ENCODE results near the gene NSD2.
"Not testable (repeated sequence)": the region's sequence is repeated elsewhere in the genome, so short reads cannot be mapped to it uniquely, and the experiment has no call there.

Gene NSD2

GRCh38 chr4:1870578-1871443, at the start of gene NSD2:
Gene NSD2 (plus strand): TSS chr4:1871393. CDS start chr4:1900655, 29,262 bp downstream.
- peak; percentile 85 for DNase-seq

DNA sequence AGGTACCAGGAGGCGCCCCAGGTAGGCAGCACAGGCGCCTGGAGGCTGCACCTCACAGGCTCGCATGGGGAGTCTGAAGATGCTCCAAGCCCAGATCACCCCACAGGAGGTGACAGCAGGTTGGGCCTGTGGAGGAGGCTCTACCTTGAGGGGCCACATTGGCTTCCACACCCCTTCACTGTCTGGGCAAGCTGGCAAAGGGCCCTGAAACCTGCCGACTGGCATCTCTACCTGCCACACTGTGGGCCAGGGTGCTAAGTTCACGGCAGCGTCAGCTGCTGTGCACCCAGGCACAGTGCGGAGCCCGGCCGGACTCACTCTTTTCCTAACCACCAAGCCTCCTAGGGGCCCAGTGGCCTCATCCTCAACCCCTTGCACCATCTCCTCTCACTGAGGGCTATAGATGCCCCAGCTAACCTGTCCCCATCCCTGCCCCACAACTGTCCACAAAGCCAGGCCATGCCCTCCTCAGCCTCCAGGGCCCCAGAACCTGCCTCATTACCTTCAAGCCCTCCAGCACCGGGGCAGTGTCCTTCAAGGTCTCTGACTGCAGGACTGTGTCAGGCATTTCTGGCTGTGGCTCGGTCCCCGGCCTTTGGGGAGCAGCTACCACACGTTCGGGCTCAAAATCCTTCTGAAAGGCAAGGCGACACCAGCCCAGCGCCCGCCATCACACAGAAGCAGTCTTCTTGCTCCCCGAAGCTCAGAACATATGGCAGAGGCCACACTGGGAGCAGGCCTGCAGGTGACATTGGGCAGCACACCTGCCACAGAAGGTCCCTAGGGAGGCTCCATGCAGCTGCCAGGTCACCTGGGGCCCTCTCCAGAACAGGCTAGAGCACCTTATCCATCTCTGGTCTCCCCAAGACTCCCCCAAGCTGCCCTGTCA, 49.3 kb upstream of the NSD2 start:
- DNase-seq = no peak

DNA sequence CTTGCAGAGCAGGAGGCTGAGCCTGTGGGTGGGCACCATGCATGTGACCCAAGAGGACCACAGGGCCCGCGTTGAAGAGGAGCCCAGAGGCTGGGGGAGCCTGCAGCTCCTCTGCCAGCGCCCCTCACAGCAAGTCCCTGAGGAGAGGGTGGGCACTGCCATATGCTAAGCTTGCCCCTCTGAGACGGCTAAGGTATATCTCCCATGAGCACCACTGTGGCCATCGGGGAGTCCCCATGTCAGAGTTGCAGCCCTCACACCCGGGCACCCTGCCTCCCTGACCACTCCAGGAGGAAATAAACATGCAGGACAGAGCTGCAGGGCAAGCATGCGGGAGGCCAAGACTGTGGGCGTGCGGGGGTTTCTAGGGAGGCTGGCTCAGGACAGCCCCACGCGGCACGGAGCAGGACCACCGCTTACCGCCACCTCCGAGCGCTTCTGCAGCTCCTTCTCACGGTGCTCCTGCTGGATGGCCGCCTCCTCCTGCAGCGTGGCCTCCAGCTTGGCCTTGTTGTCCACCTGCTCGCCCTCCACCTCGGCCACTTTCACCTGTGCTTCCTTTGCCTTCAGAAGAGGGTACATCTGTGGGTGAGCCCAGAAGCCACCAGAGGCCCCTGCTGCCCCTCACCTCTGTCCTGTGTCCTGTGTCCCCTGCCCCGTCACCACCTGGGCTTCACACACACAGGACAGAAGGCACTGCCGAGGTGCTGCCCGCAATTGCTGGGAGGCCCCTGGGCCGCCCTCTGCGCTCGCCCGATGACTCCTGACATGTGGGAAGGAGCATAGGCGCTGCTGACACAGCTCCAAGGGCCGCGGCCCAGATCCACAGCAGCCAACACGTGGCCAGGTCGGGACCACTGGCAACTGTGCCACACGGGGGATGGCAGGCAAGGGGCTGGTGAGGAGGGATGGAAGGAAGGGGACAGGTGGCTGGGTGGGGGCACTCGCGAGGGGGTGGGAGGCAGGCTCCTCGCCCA, 48.3 kb upstream of the NSD2 start:
- DNase-seq = no peak

- no peak for DNase-seq
Measured at GRCh38 chr4:1823545-1823932, 47.7 kb upstream of the NSD2 start.

GRCh38 chr4:1824746-1825145, 46.4 kb upstream of the NSD2 start:
- no peak for DNase-seq

GRCh38 chr4:1825326-1825725, 45.9 kb upstream of the NSD2 start:
- DNase-seq = no peak

DNA sequence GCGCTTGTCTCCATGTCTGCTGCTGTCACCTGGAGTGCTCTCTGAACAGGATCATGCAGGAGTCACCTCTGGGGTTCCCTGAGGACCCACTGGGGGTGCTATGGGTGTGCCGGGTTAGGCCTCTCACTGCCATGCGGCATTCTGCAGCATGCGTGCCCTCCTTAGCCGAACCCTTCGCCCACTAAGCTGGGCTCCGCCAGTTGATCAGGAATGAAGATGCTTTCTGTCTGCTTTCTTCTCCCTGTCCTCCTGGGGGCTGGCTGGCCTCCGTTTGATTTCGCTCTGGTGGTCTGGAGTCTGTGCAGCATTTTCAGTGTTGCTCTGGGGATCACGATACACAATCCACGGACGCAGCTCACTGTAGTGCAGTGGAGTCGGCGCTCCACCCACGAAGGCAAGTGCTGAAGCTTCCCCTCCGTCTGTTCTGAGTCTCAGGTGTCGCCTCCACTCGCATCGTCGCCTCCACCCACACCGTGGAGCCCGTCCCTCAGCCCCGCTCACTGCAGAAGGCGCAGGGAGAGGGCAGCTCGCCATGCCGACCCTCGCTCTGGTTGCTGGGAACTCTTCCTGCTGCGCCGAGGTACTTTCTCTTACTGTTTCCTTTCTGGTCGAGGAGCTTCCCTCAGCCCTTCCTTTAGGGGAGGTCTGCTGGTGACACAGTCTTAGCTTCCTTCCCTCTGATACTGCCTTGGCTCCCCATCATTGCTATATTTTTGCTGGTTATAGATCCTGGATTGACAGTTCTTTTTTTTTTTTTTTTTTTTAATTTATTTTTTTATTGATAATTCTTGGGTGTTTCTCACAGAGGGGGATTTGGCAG, 44.5 kb upstream of the NSD2 start:
- no peak for DNase-seq

GRCh38 chr4:1830234-1830633, 41.0 kb upstream of the NSD2 start:
- no peak for DNase-seq

GRCh38 chr4:1830642-1831228, 40.5 kb upstream of the NSD2 start:
- no peak for DNase-seq

DNA sequence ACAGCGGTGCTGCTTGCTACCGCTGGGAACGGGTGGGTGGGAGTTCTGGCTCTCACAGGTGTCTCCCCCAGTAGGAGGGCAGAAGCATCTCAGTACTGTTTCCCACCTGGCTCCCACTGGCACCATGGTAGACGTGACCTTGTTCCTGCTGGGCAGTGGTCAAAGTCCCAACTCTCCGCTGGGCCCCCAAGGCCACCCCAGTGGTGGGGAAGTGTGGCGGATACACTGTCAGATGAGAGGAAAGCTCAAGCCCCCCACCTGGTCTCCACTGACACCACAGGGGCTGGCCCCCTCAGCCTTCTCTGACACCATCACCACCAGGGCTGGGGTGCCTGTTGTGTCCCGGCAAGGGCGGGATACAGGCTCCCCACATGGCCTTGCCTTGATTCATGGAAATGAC, 39.9 kb upstream of the NSD2 start:
- no peak for DNase-seq

DNA sequence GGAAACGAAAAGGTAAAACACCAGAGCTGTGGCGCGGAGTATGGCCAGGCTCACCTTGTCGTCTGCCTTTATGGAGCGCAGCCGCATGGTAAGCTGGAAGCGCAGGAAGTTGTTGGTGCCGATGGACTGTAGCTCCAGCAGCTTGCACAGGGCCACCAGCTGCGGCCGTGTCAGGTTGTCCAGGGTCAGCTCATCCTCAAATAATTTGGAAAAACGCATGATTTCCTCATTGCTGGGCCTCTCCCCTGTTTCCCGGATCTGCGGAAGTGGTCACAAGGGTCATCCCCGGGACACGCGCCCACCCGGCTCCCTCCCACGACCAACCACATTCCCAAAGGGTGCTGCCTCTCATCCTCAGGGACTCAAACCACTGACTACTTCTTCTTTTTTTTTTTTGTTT, 38.5 kb upstream of the NSD2 start:
- DNase-seq = no peak

DNA sequence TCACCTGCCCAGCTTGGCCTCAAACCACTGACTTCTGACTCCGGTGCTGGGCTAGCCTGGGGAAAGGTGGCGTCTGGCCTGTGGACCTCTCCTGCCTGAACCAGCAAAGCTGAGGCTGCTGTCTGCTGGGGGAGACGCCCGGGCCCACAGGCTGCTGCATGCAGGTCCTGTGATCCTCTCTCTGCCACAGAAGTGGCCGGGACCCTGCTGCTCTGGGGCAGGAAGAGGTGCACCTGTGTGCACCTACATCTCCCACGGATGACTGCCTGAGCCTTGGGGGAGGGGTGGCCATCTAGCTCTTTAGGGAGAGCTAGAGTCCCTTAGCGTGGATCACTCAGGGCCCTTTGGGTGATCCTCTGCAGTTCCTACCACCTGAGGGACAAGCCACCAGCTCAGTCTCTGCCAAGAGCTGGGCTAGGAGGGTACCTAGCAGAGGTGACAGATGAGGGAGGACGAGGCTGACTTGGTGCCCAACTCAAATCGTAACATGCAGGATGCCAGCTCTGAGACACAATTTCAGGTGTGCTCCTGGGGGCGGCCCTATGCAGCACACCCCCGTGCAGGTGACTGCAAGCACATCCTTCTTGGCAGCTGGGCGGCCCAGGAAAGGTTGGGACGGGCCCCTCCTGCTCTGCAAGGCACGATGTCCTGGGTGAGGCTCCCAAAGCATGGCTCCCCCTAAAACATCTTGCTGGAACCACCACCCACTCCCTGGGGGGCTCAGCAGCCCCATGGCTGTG, 37.7 kb upstream of the NSD2 start:
- DNase-seq = no peak

DNA sequence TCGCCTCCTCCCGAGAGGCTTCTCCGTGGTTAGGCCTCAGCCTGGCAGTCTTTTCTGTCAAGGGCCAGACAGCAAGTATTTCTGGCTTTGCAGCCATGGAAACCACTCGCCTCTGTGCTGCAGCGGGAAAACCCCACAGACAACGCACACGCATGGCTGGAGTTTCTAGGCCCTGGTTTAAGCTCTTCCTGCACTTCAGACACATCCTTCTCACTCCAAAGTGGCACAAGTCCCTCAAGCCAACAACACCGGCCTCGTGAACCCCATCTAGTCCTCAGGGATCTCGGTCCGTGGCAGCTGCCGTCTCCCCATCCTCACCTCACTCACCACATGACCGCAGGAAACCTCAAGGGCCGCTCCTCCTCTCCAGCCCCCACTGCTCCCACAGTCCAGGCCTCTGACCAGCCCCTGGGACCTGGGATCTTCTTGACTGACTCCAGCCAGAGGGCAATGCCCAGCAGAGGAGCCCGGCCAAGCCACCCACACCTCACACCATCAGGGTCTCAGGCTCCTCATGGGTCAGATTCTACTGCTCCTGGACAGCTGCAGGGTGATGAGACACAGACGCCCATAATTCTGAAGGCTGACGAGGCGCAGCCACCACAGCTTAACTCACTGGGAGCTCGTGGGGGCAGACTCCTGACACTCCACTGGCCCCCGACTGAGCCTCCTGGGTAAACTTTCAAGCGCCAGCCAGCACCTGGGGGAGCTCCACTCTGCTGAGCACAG, 37.0 kb upstream of the NSD2 start:
- DNase-seq = no peak

DNA sequence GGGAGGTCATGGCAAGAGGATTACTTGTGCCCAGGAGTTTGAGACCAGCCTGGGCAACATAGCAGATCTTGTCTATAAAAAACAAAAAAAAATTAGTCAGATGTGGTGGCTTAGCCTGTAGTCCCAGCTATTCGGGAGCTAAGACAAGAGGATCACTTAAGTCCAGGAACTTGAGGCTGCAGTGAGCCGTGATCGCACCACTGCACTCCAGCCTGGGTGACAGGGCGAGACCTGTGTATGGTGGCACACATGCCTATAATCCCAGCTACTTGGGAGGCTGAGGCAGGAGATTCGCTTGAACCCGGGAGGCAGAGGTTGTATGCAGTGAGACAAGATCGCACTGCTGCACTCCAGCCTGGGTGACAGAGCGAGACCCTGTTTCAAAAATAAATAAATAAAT, 35.4 kb upstream of the NSD2 start:
- DNase-seq = not testable (repeated sequence)

- no peak for DNase-seq
Measured at GRCh38 chr4:1836650-1837049, 34.5 kb upstream of the NSD2 start.

DNA sequence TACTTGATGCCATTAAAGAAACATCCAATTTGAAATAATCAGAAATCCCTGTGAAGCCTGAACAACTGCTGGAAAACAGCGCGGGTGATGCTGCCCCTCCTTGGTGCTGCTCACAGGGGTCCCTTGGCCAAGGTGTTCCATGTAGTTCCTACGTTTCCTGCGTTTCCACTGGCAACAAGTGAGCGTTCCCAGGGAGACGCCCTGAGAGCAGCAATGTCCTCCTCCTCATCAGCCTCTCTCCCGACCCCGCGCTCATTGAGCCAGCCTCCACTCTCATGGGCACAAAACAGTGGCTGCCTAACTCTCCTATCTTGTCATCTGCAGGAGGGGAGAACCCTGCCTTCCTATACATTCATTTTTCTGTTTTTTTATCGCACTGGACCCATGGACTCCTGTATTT, 34.1 kb upstream of the NSD2 start:
- no peak for DNase-seq

DNA sequence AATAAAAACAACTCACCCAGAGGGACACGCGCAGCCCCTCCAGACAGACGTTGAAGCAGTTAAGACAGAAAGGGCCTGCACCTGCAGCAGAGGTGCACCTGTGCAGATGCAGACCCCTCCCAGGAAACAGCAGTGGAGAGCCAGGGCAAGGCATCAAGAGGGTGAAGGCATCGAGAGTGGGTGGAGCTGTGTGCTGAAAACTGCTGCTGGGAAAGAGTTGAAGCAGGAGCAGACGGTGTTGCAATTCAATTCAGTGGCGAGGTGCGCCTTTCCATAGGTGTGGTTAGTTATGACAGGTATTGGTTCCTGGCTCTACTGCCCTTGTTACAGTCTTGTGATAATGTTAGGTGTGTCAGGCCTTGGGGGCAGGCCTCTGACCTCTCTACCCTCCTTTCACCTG, 31.9 kb upstream of the NSD2 start:
- no peak for DNase-seq

DNA sequence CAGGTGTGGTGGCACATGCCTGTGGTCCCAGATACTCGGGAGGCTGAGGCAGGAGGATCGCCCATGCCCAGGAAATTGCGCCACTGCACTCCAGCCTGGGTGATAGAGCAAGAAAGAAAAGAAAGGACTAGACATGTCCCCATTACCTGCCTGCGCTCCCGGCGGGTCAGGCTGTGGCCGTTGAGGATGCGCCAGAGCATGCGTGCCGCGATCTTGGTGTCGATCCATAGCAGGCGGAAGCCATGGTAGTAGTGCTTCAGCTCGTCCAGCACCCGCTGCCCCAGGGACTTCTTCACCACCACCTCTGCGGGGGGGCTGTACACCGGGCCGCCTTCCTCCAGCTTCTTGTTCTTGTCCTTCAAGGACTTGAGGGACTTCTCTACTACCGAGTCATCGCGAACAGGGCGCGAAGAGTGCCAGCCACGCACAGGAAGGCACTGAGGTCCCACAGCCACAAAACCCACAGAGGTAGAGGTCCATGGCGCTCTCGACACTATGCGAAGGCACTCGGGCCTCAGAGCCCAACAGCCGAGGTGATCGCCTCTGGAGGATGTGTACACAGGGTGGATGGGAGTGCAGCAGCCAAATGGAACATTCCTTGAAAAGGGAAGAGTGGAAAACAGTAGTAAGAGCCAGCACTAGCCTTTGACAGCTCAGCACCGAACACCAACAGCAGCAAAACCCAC, 29.8 kb upstream of the NSD2 start:
- DNase-seq = no peak

GRCh38 chr4:1841887-1842210, 29.3 kb upstream of the NSD2 start:
- DNase-seq = no peak
